ENCODE data around the gene ST7.

DNA sequence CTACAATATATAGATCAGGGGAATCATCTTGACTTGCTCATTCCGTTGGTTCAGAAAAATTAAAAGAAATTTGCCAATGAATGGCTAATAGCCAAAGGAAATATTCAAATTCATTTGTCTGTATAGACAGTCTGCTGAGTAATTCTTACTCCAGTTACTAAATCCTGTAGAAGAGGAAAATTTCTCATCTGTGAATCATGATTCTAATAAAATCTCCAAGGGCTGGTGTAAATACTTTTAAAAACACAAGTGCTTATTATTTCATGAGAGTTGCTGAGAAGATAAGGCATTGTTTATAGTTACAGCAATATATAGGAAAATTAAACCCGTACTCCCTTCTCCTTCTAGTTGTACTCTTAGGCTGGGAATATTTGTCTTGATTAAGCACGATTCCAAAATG, 316.6 kb downstream of the ST7 start:
- no peak for TF ChIP-seq ZFP3 (CRISPR knock-in tag; IDR thresholded peaks at IDR 0.05)
- TF ChIP-seq CSDC2 (CRISPR knock-in tag; IDR thresholded peaks at IDR 0.05): no peak
- TF ChIP-seq, protein P1, sequence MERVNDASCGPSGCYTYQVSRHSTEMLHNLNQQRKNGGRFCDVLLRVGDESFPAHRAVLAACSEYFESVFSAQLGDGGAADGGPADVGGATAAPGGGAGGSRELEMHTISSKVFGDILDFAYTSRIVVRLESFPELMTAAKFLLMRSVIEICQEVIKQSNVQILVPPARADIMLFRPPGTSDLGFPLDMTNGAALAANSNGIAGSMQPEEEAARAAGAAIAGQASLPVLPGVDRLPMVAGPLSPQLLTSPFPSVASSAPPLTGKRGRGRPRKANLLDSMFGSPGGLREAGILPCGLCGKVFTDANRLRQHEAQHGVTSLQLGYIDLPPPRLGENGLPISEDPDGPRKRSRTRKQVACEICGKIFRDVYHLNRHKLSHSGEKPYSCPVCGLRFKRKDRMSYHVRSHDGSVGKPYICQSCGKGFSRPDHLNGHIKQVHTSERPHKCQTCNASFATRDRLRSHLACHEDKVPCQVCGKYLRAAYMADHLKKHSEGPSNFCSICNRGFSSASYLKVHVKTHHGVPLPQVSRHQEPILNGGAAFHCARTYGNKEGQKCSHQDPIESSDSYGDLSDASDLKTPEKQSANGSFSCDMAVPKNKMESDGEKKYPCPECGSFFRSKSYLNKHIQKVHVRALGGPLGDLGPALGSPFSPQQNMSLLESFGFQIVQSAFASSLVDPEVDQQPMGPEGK (CRISPR knock-in tag; IDR thresholded peaks at IDR 0.05; ENCODE audit: borderline replicate concordance): no peak
- TF ChIP-seq BACH2 (CRISPR knock-in tag; IDR thresholded peaks at IDR 0.05; ENCODE audit: borderline replicate concordance): no peak
- no peak for TF ChIP-seq ESRRG (CRISPR knock-in tag; IDR thresholded peaks at IDR 0.05)
- TF ChIP-seq ZC3H10 (CRISPR knock-in tag; IDR thresholded peaks at IDR 0.05): no peak
- TF ChIP-seq OSR1 (CRISPR knock-in tag; IDR thresholded peaks at IDR 0.05): no peak
- no peak for TF ChIP-seq SNAI2 (CRISPR knock-in tag; IDR thresholded peaks at IDR 0.05)
- TF ChIP-seq RARB (CRISPR knock-in tag; IDR thresholded peaks at IDR 0.05): no peak
- TF ChIP-seq PPARA (CRISPR knock-in tag; IDR thresholded peaks at IDR 0.05; ENCODE audit: borderline replicate concordance): no peak
- no peak for TF ChIP-seq TOX (CRISPR knock-in tag; IDR thresholded peaks at IDR 0.05; ENCODE audit: borderline replicate concordance)
- no peak for TF ChIP-seq ARNTL (CRISPR knock-in tag; IDR thresholded peaks at IDR 0.05; ENCODE audit: borderline replicate concordance, low read depth)
- TF ChIP-seq, protein P2, sequence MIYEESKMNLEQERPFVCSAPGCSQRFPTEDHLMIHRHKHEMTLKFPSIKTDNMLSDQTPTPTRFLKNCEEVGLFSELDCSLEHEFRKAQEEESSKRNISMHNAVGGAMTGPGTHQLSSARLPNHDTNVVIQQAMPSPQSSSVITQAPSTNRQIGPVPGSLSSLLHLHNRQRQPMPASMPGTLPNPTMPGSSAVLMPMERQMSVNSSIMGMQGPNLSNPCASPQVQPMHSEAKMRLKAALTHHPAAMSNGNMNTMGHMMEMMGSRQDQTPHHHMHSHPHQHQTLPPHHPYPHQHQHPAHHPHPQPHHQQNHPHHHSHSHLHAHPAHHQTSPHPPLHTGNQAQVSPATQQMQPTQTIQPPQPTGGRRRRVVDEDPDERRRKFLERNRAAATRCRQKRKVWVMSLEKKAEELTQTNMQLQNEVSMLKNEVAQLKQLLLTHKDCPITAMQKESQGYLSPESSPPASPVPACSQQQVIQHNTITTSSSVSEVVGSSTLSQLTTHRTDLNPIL (CRISPR knock-in tag; IDR thresholded peaks at IDR 0.05; ENCODE audit: low read depth): no peak
- no peak for TF ChIP-seq ZNF565 (CRISPR knock-in tag; conservative IDR thresholded peaks at IDR 0.05; ENCODE audit: low read depth)

All from SK-N-SH treated with all-trans-retinoic acid at 6 μM for 48 hours (cell line).